Adrenal gland (tissue), 12 donors: ENCODE results near the gene YY1. TPM values are rescaled to one million over a fixed set of nuclear protein-coding genes. Genes with fewer than 3 reads are reported as not detected.
A peak's percentile ranks its signal among the peaks of the same experiment; 100 is the strongest.
"Not testable (repeated sequence)": the region's sequence is repeated elsewhere in the genome, so short reads cannot be mapped to it uniquely, and the experiment has no call there.

Experiments used
- DNase-seq, 7 donors: peaks; one replicate each; pipeline ENCODE4 v3.0.0-alpha.2; 2019 to 2020
- H3K27ac ChIP-seq, 5 donors: fragments of 200-600 bp; sonication (generic) in 4 of 5; 1 replicate in 3 of 5; 2 replicates in 2 of 5; pipeline versions ENCODE4 v1.5.1 to v1.8.0; 2016 to 2020; ENCODE audit warnings: mild to moderate bottlenecking in 1 of 5
- H3K27me3 ChIP-seq: fragments of 200-600 bp; 2 replicates; pipeline ENCODE4 v1.8.0; 2021
- H3K36me3 ChIP-seq, 2 donors: fragments of 200-600 bp; replicated peaks in 1 of 2; 1 replicate in 1 of 2; 2 replicates in 1 of 2; pipeline versions ENCODE4 v1.5.1 to v1.8.0; 2018 to 2022
- H3K4me1 ChIP-seq, 2 donors: fragments of 200-600 bp; replicated peaks in 1 of 2; 1 replicate in 1 of 2; 2 replicates in 1 of 2; pipeline versions ENCODE4 v1.5.1 to v1.8.0; 2018 to 2021
- H3K4me3 ChIP-seq, 4 donors: fragments of 200-600 bp; sonication (generic) in 3 of 4; one replicate each; pipeline ENCODE4 v1.5.1; 2016 to 2018
- H3K9me3 ChIP-seq, 3 donors: fragments of 200-600 bp; sonication (generic) in 1 of 3; replicated peaks in 1 of 3; 1 replicate in 2 of 3; 2 replicates in 1 of 3; pipeline versions ENCODE4 v1.5.1 to v1.8.0; 2016 to 2021
- CTCF ChIP-seq, 6 experiments: fragments of 450-650 bp in 4 of 6; fragments of 200-600 bp in 2 of 6; sonication (generic) in 1 of 6; IDR thresholded peaks; 1 replicate in 5 of 6; 2 replicates in 1 of 6; pipeline versions ENCODE4 v1.5.1 to v1.8.0; 2016 to 2021; ENCODE audit warnings: antibody characterized with exemption in 6 of 6, mild to moderate bottlenecking in 2 of 6, moderate library complexity in 1 of 6
- POLR2A ChIP-seq, 2 donors: fragments of 450-650 bp; IDR thresholded peaks; one replicate each; pipeline ENCODE4 v1.6.1; 2017; ENCODE audit warnings: antibody characterized with exemption in 2 of 2, mild to moderate bottlenecking in 2 of 2, moderate library complexity in 1 of 2
- WGBS, 4 donors: extraction: QIAGEN DNeasy Blood & Tissue Kit in 2 of 4; methylation state at CpG; one replicate each; pipeline versions ENCODE4 v1.1.5 to v1.1.7; 2013 to 2017; 5-methylcytosine and 5-hydroxymethylcytosine counted together
- intact Hi-C, 2 donors: fragments of 100-400 bp; cut with DNase I; formaldehyde crosslinking; loops; one replicate each; pipeline versions ENCODE4 v1.14.1 to v1.15.0; 2022 to 2023
- polyA plus RNA-seq, 3 donors: library from polyadenylated mRNA; stranded (reverse); fragments of 200-250 nt in 2 of 3; fragments of 350-450 nt in 1 of 3; fragmentation: Illumina TruSeq in 1 of 3; extraction: RNeasy Lipid Tissue Mini Kit (QIAGEN cat#74804) in 1 of 3; gene quantifications; one replicate each; pipeline ENCODE4 v1.2.3, GENCODE V29; 2013 to 2014
- total RNA-seq, 9 donors: library from RNA; depleted of rRNA in 4 of 9; stranded (reverse); fragments of >200 nt in 4 of 9; fragments of 120-200 nt in 1 of 9; fragmentation: NEBNext Ultra II Directional in 1 of 9; extraction: Animal tissue kit (Norgen Biotek cat#: 25700) in 1 of 9; gene quantifications; one replicate each; pipeline versions ENCODE4 v1.1.0 to v1.2.4, GENCODE V29; 2013 to 2023
- donor health status: healthy with polysubstance abuse.
- donor health status: Bipolar disorder and iron deficiency.
- donor health status: DM: yes; HTN: yes; CAD: no.
- donor health status: DM: no; HTN: no; CAD: no.
- donor health status: DM: no; HTN: no; CAD: no.
- donor health status: DM: yes; HTN: yes; CAD: no.

Gene YY1
- total and polyA plus RNA-seq, 12 donors: 20.1 to 79.7 (median 52.4) TPM

GRCh38 chr14:100281286-100282082 is 42.5 kb downstream of the YY1 start:
- 71 to 80% (median 76%) methylated on average over 8 to 11 of the region's 11 CpGs for WGBS, 4 donors
- peaks cover 0 to 12% of the 10 kb centered on the region in 2 donors for H3K36me3 ChIP-seq
- TF ChIP-seq POLR2A (IDR thresholded peaks at IDR 0.05) (no peak), CTCF (IDR thresholded peaks at IDR 0.05) (no peak)
- peak overlapping the region in 1 of 5 donors; percentile 20 for H3K27ac ChIP-seq
- H3K27me3 ChIP-seq: no peaks in the 10 kb centered on the region
- H3K9me3 ChIP-seq: no peaks in the 10 kb centered on the region
- peak in 3 of 7 donors; percentile 23 to 52 (median 27) for DNase-seq
- intact Hi-C loops: no loop called here
- peaks cover 7 to 38% of the 10 kb centered on the region in 2 donors for H3K4me1 ChIP-seq
- H3K4me3 ChIP-seq: no peak overlapping the region

GRCh38 chr14:100282083-100282350 is 43.1 kb downstream of the YY1 start:
- DNase-seq: peak in 2 of 7 donors; percentile 20 to 45
- Histone ChIP-seq H3K27me3 (no peaks in the 10 kb centered on the region), H3K36me3 (peaks cover 0 to 7% of the 10 kb centered on the region in 2 donors), H3K4me1 (peaks cover 13 to 42% of the 10 kb centered on the region in 2 donors), H3K27ac (peak overlapping the region in 1 of 5 donors; percentile 20), H3K4me3 (no peak overlapping the region), H3K9me3 (no peaks in the 10 kb centered on the region)
- intact Hi-C loops: no loop called here
- WGBS, 4 donors: 94 to 100% (median 96%) methylated on average over 7 of the region's 7 CpGs
- no peak for TF ChIP-seq POLR2A (IDR thresholded peaks at IDR 0.05)
- no peak for TF ChIP-seq CTCF (IDR thresholded peaks at IDR 0.05)

GRCh38 chr14:100282766-100283419 is 43.9 kb downstream of the YY1 start:
- no peak for TF ChIP-seq POLR2A (IDR thresholded peaks at IDR 0.05)
- TF ChIP-seq CTCF (IDR thresholded peaks at IDR 0.05): no peak
- no peaks in the 10 kb centered on the region for H3K27me3 ChIP-seq
- intact Hi-C loops: no loop called here
- H3K4me3 ChIP-seq: no peak overlapping the region
- DNase-seq: peak in 3 of 7 donors; percentile 13 to 37 (median 22)
- 86 to 92% (median 90%) methylated on average over 9 of the region's 9 CpGs for WGBS, 4 donors
- H3K36me3 ChIP-seq: no peaks in the 10 kb centered on the region
- H3K27ac ChIP-seq: no peak overlapping the region
- peaks cover 16 to 42% of the 10 kb centered on the region in 2 donors for H3K4me1 ChIP-seq
- H3K9me3 ChIP-seq: no peaks in the 10 kb centered on the region

GRCh38 chr14:100283436-100283835 is 44.5 kb downstream of the YY1 start:
- H3K4me1 ChIP-seq: peaks cover 16 to 39% of the 10 kb centered on the region in 2 donors
- intact Hi-C loops, H3K27me3 ChIP-seq, H3K4me3 ChIP-seq, H3K27ac ChIP-seq, H3K36me3 ChIP-seq, H3K9me3 ChIP-seq: not testable (repeated sequence)
- DNase-seq: peak in 2 of 7 donors; percentile 19 to 51
- 93 to 100% (median 96%) methylated on average over 9 of the region's 9 CpGs for WGBS, 4 donors
